ENCODE results near the gene STAG3. TPM values are rescaled to one million over a fixed set of nuclear protein-coding genes. Genes with fewer than 3 reads are reported as not detected.

STAG3 gene
- total and polyA plus RNA-seq, 9 of the 15 experiments (the other 6 are each of a cell fraction or from before 2014, with no cell fraction given), result 0.54 to 2.5 (median 1.7) TPM

GRCh38 chr7:100130608-100131453 lies 46.9 kb upstream of the STAG3 start (continued):
- TF ChIP-seq EP400 (IDR thresholded peaks at IDR 0.05), result peak; percentile 69
- peak; percentile 14 for TF ChIP-seq RBM25 (IDR thresholded peaks at IDR 0.05; ENCODE audit: low read depth, low read length, severe bottlenecking)
- TF ChIP-seq SMC3 (conservative IDR thresholded peaks at IDR 0.05; ENCODE audit: insufficient read depth, low read depth, low read length), result peak; percentile 80
- peak; percentile 17; the same call in 1 of the 2 replicates for TF ChIP-seq HDAC2 (IDR thresholded peaks at IDR 0.05)
- TF ChIP-seq HCFC1 (IDR thresholded peaks at IDR 0.05; ENCODE audit: low read depth, low read length), result 0 out of 2 replicates have a peak, but pooled peaks have one; percentile 44
- TF ChIP-seq E2F6 (IDR thresholded peaks at IDR 0.05; ENCODE audit: borderline replicate concordance in 1 of 2, extremely low read depth in 1 of 2, insufficient read depth in 1 of 2, insufficient read length in 1 of 2, low read depth in 1 of 2, low read length in 1 of 2, poor library complexity in 1 of 2, severe bottlenecking in 1 of 2), result peak in 1 of 2 experiments; percentile 30
- TF ChIP-seq RBM22 (IDR thresholded peaks at IDR 0.05; ENCODE audit: low read depth, low read length, poor library complexity, severe bottlenecking), result no peak
- TF ChIP-seq MAZ (CRISPR knock-in tag; conservative IDR thresholded peaks at IDR 0.05 in 1 of 2, IDR thresholded peaks at IDR 0.05 in 1 of 2), result peak; percentile 38 to 67; a peak in 2 of 4 replicates
- TF ChIP-seq REST (IDR thresholded peaks at IDR 0.05; ENCODE audit: borderline replicate concordance), result peak; percentile 85
- no peak for TF ChIP-seq REST (CRISPR knock-in tag; IDR thresholded peaks at IDR 0.05; ENCODE audit: low read depth)
- 0 out of 2 replicates have a peak, but pooled peaks have one; percentile 32 for TF ChIP-seq HINFP (tag; conservative IDR thresholded peaks at IDR 0.05; ENCODE audit: low read depth)
- TF ChIP-seq CHD4 (IDR thresholded peaks at IDR 0.05; ENCODE audit: insufficient read depth, insufficient replicate concordance, low read depth, low read length, poor library complexity, severe bottlenecking), result no peak
- TF ChIP-seq YY1 (IDR thresholded peaks at IDR 0.05; ENCODE audit: borderline replicate concordance in 1 of 3, control insufficient read depth in 1 of 3, extremely low read depth in 1 of 3, insufficient read depth in 3 of 3, insufficient read length in 1 of 3, insufficient replicate concordance in 2 of 3, low read depth in 1 of 3, low read length in 2 of 3), result no peak

Data from K562 (cell line).